CD4-positive, alpha-beta T cell (primary cell): ENCODE measurements around the gene CDH4. TPM values are rescaled to one million over a fixed set of nuclear protein-coding genes. Genes with fewer than 3 reads are reported as not detected.

Source experiments
- ATAC-seq: fragments of 200-7000 bp; cut with Tn5 transposase; one replicate; pipeline ENCODE4 v1.10.0; 2022; ENCODE audit warnings: mild to moderate bottlenecking; ENCODE audit not compliant: poor library complexity
- CTCF ChIA-PET: fragments of 350-600 bp; sonication (Branson Sonifier 250); formaldehyde crosslinking; loops from one replicate; lab custom pipeline; 2021; ENCODE audit warnings: antibody characterized with exemption, inconsistent platforms; lab: Charles Lee
- POLR2A ChIA-PET: fragments of 350-600 bp; sonication (Branson Sonifier 250); formaldehyde crosslinking; loops from one replicate; lab custom pipeline; 2021; ENCODE audit warnings: antibody characterized with exemption, inconsistent platforms; lab: Charles Lee
- DNase-seq, 14 experiments: peaks; one replicate each; pipeline ENCODE4 v3.0.0-alpha.2; 2013 to 2020; ENCODE audit warnings: mixed read lengths in 2 of 14
- H3K27ac ChIP-seq, 2 donors: one replicate each; pipeline versions ENCODE4 v1.5.1 to v1.7.0; 2013; ENCODE audit warnings: low read length in 2 of 2, low read depth in 1 of 2, mild to moderate bottlenecking in 1 of 2
- H3K27me3 ChIP-seq, 2 experiments: 1 replicate in 1 of 2; 2 replicates in 1 of 2; pipeline versions ENCODE4 v1.6.1 to v1.7.0; 2013; ENCODE audit warnings: low read length in 2 of 2, control low read depth in 1 of 2, mild to moderate bottlenecking in 1 of 2, moderate library complexity in 1 of 2; ENCODE audit not compliant: insufficient read depth in 2 of 2, control insufficient read depth in 1 of 2
- H3K36me3 ChIP-seq: one replicate; pipeline ENCODE4 v1.6.1; 2013; ENCODE audit warnings: low read length, control low read depth; ENCODE audit not compliant: insufficient read depth
- H3K4me1 ChIP-seq: one replicate; pipeline ENCODE4 v1.6.1; 2013; ENCODE audit warnings: low read length, control low read depth; ENCODE audit not compliant: insufficient read depth
- H3K4me3 ChIP-seq: one replicate; pipeline ENCODE4 v1.5.1; 2013; ENCODE audit warnings: mild to moderate bottlenecking, low read length, moderate library complexity
- H3K9me3 ChIP-seq, 2 experiments: 1 replicate in 1 of 2; 2 replicates in 1 of 2; pipeline versions ENCODE4 v1.6.1 to v1.7.0; 2013; ENCODE audit warnings: low read length in 2 of 2, mild to moderate bottlenecking in 2 of 2, control low read depth in 1 of 2, moderate library complexity in 1 of 2; ENCODE audit not compliant: control insufficient read depth in 1 of 2, insufficient read depth in 1 of 2
- H3K27ac Mint-ChIP-seq: one replicate; pipeline ENCODE4 v1.8.0; 2020; ENCODE audit warnings: mixed read lengths
- H3K27me3 Mint-ChIP-seq: one replicate; pipeline ENCODE4 v1.8.0; 2021; ENCODE audit warnings: mixed read lengths
- H3K36me3 Mint-ChIP-seq: one replicate; pipeline ENCODE4 v1.8.0; 2021; ENCODE audit warnings: low read depth, mixed read lengths
- H3K4me1 Mint-ChIP-seq: one replicate; pipeline ENCODE4 v1.8.0; 2021; ENCODE audit warnings: low read depth, mixed read lengths
- H3K4me3 Mint-ChIP-seq: one replicate; pipeline ENCODE4 v1.8.0; 2020; ENCODE audit warnings: mild to moderate bottlenecking, mixed read lengths
- H3K9me3 Mint-ChIP-seq: one replicate; pipeline ENCODE4 v1.8.0; 2020; ENCODE audit warnings: mixed read lengths
- intact Hi-C, 2 experiments: fragments of 100-400 bp; cut with DNase I in 1 of 2; cut with micrococcal nuclease in 1 of 2; formaldehyde crosslinking; loops; one replicate each; pipeline versions ENCODE4 v1.15.1 to v1.9.0; 2023 to 2025; cut with DNase I, micrococcal nuclease
- total RNA-seq, 174 experiments: library from RNA in 2 of 174; stranded (reverse) in 2 of 174; gene quantifications; one replicate each; pipeline ENCODE4 v1.2.3 and lab custom pipeline; 2021 to 2026
- TF ChIP-seq, protein P1 (sequence below): fragments of 200-600 bp; IDR thresholded peaks from one replicate; pipeline ENCODE4 v1.8.0; 2022; ENCODE audit warnings: antibody characterized with exemption, mild to moderate bottlenecking

The CDH4 gene
- total RNA-seq, 2 experiments from 2014 or later: 0.11 TPM

DNA sequence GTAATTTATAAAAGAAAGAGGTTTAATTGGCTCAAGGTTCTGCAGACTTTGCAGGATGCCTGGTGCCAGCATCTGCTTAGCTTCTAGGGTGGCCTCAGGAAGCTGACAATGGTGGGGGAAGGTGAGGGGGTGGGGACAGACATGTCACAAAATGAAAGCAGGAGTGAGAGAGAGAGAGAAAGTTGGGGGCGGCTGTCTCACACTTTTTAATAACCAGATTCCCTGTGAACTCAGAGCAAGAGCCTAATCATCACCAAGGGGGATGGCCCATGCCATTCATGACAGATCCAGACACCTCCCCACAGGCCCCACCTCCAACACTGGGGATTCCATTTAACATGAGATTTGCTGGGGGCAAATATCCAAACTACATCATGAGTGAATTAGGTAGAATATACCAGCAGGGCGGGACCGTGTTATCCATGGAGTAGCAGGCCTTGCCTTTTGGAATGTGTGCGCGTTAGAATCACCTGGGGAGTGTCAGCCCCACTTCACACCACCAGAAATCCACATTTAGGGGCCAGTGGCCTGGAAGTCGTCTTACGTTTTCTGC is 258.8 kb downstream of the CDH4 start:
- POLR2A ChIA-PET: no interaction called here
- no peak for ATAC-seq
- no peaks in the 10 kb centered on the region for H3K9me3 Mint-ChIP-seq

DNA sequence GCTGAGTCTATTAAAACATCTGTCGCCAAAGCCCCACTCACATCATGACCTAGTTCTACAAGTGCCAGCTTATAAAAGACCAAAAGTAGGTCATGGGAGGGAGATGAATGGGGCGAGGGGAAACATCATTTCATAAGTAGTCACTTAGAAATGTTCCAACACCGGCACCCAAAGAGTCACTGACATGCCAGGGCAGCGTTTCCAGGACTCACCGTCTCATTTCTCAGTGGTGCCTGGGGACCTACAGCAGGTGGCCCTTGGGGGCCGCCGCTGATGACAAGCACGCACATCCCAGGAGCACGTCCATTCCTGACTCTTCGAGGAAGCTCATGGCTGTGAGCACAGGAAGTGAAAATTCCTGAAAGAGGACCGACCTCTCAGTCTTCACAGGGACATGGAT is 260.4 kb downstream of the CDH4 start:
- H3K4me3 Mint-ChIP-seq: no peak overlapping the region
- no peak overlapping the region for H3K27ac Mint-ChIP-seq
- no peaks in the 10 kb centered on the region for H3K36me3 ChIP-seq
- H3K36me3 Mint-ChIP-seq: no peaks in the 10 kb centered on the region
- intact Hi-C loops: no loop called here
- ChIA-PET POLR2A (no interaction called here), CTCF (no interaction called here)
- H3K4me1 ChIP-seq: no peaks in the 10 kb centered on the region
- H3K9me3 Mint-ChIP-seq: no peaks in the 10 kb centered on the region
- H3K27me3 ChIP-seq: no peaks in the 10 kb centered on the region
- no peak overlapping the region for H3K27ac ChIP-seq
- ATAC-seq (no peak), DNase-seq (peak in 1 of 14 experiments; percentile 3)
- TF ChIP-seq, protein P1, sequence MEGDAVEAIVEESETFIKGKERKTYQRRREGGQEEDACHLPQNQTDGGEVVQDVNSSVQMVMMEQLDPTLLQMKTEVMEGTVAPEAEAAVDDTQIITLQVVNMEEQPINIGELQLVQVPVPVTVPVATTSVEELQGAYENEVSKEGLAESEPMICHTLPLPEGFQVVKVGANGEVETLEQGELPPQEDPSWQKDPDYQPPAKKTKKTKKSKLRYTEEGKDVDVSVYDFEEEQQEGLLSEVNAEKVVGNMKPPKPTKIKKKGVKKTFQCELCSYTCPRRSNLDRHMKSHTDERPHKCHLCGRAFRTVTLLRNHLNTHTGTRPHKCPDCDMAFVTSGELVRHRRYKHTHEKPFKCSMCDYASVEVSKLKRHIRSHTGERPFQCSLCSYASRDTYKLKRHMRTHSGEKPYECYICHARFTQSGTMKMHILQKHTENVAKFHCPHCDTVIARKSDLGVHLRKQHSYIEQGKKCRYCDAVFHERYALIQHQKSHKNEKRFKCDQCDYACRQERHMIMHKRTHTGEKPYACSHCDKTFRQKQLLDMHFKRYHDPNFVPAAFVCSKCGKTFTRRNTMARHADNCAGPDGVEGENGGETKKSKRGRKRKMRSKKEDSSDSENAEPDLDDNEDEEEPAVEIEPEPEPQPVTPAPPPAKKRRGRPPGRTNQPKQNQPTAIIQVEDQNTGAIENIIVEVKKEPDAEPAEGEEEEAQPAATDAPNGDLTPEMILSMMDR: no peak
- no peak overlapping the region for H3K4me3 ChIP-seq
- no peaks in the 10 kb centered on the region for H3K4me1 Mint-ChIP-seq
- no peaks in the 10 kb centered on the region for H3K27me3 Mint-ChIP-seq
- H3K9me3 ChIP-seq: peaks cover 0 to 23% of the 10 kb centered on the region in 2 experiments

More for the DNA sequence above, 258.8 kb downstream of the CDH4 start:
- CTCF ChIA-PET: interaction anchor here (0.7 kb wide), 1 partner anchor 645 kb away, joined by 4 read pairs; no protein-coding TSS in a partner anchor
- H3K27me3 ChIP-seq: no peaks in the 10 kb centered on the region
- TF ChIP-seq, protein P1: no peak
- H3K27ac ChIP-seq: no peak overlapping the region
- peaks cover 0 to 20% of the 10 kb centered on the region in 2 experiments for H3K9me3 ChIP-seq
- Mint-ChIP-seq H3K4me1 (no peaks in the 10 kb centered on the region), H3K27ac (no peak overlapping the region), H3K27me3 (no peaks in the 10 kb centered on the region), H3K4me3 (no peak overlapping the region), H3K36me3 (no peaks in the 10 kb centered on the region)
- H3K4me1 ChIP-seq: no peaks in the 10 kb centered on the region
- DNase-seq: no peak
- H3K4me3 ChIP-seq: no peak overlapping the region
- H3K36me3 ChIP-seq: no peaks in the 10 kb centered on the region
- intact Hi-C loops: no loop called here

DNA sequence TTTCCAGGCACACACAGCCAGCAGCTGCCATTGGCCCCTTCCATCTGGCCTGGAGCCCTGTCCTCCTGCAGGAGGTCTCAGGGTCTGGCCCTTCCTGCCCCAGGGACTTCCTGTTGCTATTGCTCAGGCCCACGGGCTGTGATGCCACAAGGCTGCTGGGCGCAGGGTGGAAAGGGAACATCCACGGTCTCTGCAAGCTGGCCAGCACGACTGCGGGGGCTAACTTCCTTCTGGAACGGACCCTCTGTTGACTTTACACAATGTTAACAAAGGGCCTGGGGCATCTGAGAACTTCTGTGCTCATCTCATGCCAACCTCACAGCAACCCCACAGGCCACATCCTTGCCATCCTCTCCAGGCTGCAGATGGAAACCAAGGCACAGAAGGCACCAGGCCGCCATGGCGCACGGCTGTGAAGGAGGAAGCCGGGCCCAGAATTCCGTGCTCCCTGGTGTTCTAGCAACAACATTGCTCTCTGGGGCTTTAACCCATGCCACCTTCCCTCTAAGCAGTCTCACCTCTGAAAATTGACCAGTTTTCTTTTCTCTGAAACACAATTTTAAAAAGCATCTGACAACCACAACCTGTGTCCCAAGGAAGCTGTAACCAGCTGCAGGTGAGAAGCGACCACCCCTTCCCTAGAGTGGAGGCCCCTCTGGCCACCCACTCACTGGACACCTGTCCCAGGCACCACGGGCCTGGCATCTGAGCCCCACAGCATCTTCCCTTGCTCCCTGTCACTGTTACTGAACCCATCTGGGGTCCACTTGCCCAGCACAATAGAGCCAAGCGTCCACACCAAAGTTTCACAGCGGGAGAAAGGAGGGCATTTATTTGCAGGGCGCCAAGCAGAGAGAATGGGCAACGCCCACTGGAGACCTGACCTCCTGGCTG is 261.3 kb downstream of the CDH4 start:
- ChIA-PET POLR2A (no interaction called here), CTCF (no interaction called here)
- Mint-ChIP-seq H3K4me3 (no peak overlapping the region), H3K4me1 (no peaks in the 10 kb centered on the region), H3K27me3 (no peaks in the 10 kb centered on the region), H3K27ac (no peak overlapping the region), H3K9me3 (no peaks in the 10 kb centered on the region), H3K36me3 (no peaks in the 10 kb centered on the region)
- Histone ChIP-seq H3K4me3 (no peak overlapping the region), H3K4me1 (no peaks in the 10 kb centered on the region), H3K9me3 (peaks cover 0 to 25% of the 10 kb centered on the region in 2 experiments), H3K27me3 (no peaks in the 10 kb centered on the region), H3K27ac (no peak overlapping the region), H3K36me3 (no peaks in the 10 kb centered on the region)
- TF ChIP-seq, protein P1: no peak
- intact Hi-C loops: no loop called here
- ATAC-seq (no peak), DNase-seq (no peak)
